DND-41 (cell line): ENCODE measurements around the gene MYO3A.

Source experiments
- ATAC-seq: fragments of 200-7000 bp; cut with Tn5 transposase; 3 replicates; pipeline ENCODE4 v1.9.1; 2021; ENCODE audit warnings: low read depth; ENCODE audit not compliant: insufficient read depth
- DNase-seq: peaks from one replicate; pipeline ENCODE4 v3.0.0-alpha.2; 2020
- H2AFZ ChIP-seq: 2 replicates; pipeline ENCODE4 v1.6.0; 2012; ENCODE audit warnings: low read depth, low read length
- H3K27ac ChIP-seq: 2 replicates; pipeline ENCODE4 v1.5.1; 2012; ENCODE audit warnings: low read length, inconsistent platforms
- H3K27me3 ChIP-seq: fragments of 200-600 bp; sonication (generic); 2 replicates; pipeline ENCODE4 v1.6.0; 2012; ENCODE audit warnings: low read length, mild to moderate bottlenecking, inconsistent platforms; ENCODE audit not compliant: insufficient read depth, poor library complexity
- H3K36me3 ChIP-seq: 2 replicates; pipeline ENCODE4 v1.5.1; 2012; ENCODE audit warnings: low read length, inconsistent platforms; ENCODE audit not compliant: insufficient read depth
- H3K4me1 ChIP-seq: 2 replicates; pipeline ENCODE4 v1.5.1; 2012; ENCODE audit warnings: mild to moderate bottlenecking, low read length; ENCODE audit not compliant: insufficient read depth
- H3K4me2 ChIP-seq: 2 replicates; pipeline ENCODE4 v1.6.0; 2012; ENCODE audit warnings: mild to moderate bottlenecking, moderate library complexity, low read length, inconsistent platforms; ENCODE audit not compliant: insufficient read depth
- H3K4me3 ChIP-seq, 2 experiments: fragments of 200-600 bp in 1 of 2; shearing (Covaris generic) in 1 of 2; 2 replicates each; pipeline ENCODE4 v1.5.1; 2012 to 2016; ENCODE audit warnings: inconsistent platforms in 2 of 2, low read length in 2 of 2, mild to moderate bottlenecking in 2 of 2, low read depth in 1 of 2, moderate library complexity in 1 of 2
- H3K79me2 ChIP-seq: 2 replicates; pipeline ENCODE4 v1.6.0; 2012; ENCODE audit warnings: low read length, inconsistent platforms; ENCODE audit not compliant: insufficient read depth
- H3K9ac ChIP-seq: 2 replicates; pipeline ENCODE4 v1.6.0; 2012; ENCODE audit warnings: low read depth, mild to moderate bottlenecking, inconsistent platforms, low read length, moderate library complexity
- H3K9me3 ChIP-seq: 2 replicates; pipeline ENCODE4 v1.5.1; 2012; ENCODE audit warnings: low read length, moderate library complexity, mild to moderate bottlenecking, inconsistent platforms; ENCODE audit not compliant: insufficient read depth, severe bottlenecking
- H4K20me1 ChIP-seq: 2 replicates; pipeline ENCODE4 v1.6.0; 2012; ENCODE audit warnings: low read length; ENCODE audit not compliant: insufficient read depth
- EZH2 ChIP-seq: IDR thresholded peaks from 3 replicates; pipeline ENCODE4 v1.6.1; 2012; ENCODE audit warnings: borderline replicate concordance, low read depth, mild to moderate bottlenecking, moderate library complexity, low read length, inconsistent platforms; ENCODE audit not compliant: severe bottlenecking
- TF ChIP-seq, protein P1 (sequence below): IDR thresholded peaks from 2 replicates; pipeline ENCODE4 v1.5.1; 2012; ENCODE audit warnings: borderline replicate concordance, low read length, moderate library complexity, mild to moderate bottlenecking; ENCODE audit not compliant: poor library complexity, severe bottlenecking; ENCODE audit errors: extremely low read depth

MYO3A gene, protein sequence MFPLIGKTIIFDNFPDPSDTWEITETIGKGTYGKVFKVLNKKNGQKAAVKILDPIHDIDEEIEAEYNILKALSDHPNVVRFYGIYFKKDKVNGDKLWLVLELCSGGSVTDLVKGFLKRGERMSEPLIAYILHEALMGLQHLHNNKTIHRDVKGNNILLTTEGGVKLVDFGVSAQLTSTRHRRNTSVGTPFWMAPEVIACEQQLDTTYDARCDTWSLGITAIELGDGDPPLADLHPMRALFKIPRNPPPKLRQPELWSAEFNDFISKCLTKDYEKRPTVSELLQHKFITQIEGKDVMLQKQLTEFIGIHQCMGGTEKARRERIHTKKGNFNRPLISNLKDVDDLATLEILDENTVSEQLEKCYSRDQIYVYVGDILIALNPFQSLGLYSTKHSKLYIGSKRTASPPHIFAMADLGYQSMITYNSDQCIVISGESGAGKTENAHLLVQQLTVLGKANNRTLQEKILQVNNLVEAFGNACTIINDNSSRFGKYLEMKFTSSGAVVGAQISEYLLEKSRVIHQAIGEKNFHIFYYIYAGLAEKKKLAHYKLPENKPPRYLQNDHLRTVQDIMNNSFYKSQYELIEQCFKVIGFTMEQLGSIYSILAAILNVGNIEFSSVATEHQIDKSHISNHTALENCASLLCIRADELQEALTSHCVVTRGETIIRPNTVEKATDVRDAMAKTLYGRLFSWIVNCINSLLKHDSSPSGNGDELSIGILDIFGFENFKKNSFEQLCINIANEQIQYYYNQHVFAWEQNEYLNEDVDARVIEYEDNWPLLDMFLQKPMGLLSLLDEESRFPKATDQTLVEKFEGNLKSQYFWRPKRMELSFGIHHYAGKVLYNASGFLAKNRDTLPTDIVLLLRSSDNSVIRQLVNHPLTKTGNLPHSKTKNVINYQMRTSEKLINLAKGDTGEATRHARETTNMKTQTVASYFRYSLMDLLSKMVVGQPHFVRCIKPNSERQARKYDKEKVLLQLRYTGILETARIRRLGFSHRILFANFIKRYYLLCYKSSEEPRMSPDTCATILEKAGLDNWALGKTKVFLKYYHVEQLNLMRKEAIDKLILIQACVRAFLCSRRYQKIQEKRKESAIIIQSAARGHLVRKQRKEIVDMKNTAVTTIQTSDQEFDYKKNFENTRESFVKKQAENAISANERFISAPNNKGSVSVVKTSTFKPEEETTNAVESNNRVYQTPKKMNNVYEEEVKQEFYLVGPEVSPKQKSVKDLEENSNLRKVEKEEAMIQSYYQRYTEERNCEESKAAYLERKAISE (N-terminal part only)

DNA sequence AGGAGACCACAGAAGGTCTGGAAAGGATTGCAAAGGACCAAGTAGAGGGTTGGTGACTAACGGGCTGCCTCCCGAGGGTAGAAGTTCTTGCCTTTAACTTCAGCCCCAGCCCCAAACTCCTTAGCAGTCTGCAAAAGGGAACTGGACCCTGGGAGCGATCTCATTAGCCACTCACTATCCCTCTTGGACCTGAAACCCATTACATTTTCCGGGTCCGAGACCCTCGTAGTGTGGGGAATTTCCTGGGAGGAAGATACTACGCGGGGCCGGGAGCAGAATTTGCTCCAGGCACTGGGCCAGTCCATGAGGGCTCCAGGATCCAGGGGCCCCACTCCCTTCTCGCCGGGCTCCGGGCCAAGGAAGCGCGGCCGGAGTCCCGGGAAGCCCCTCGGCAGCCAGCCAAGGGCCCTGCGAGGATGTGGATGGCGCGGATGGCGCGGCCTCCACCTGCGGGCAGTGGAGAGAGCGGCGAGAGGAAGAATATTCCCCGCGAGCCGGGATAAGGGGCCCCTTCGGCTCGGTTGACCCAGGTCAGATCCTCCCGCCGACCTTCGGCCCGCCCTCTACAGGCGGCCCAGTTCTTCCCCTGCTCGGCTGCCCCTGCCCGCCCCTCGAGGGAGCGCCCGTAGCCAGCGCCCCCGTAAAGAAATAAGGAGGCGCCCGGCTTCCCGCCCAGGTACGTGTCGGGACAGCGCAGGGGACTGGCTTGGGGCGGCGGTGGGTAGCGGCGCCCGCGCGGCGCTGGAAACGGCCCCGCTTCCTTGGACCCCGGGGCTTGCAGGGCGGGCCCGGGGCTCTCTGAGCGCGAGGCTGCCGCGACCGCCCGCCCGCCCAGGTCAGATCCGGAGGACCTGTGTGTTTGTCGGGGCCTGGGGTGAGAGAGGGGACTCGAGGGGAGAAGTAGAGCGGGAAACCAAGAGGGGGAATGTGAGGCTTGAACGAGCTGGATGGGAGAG lies at the start of gene MYO3A:
Gene MYO3A (plus strand): TSS at position 577 of the 956 bp plus-strand sequence. CDS start 17,882 bp downstream, outside the sequence.
- Histone ChIP-seq H3K27me3 (no peaks in the 10 kb centered on the region), H4K20me1 (no peaks in the 10 kb centered on the region), H3K9ac (no peak within 1 kb of the TSS), H3K4me3 (no peak within 1 kb of the TSS), H3K4me1 (no peaks in the 10 kb centered on the region), H3K79me2 (no peaks in the 10 kb centered on the region), H3K4me2 (no peak within 1 kb of the TSS), H3K36me3 (no peaks in the 10 kb centered on the region), H2AFZ (no peak within 1 kb of the TSS), H3K9me3 (no peaks in the 10 kb centered on the region), H3K27ac (no peak within 1 kb of the TSS)
- DNase-seq (no peak), ATAC-seq (no peak)
- TF ChIP-seq EZH2, result no peak
- TF ChIP-seq, protein P1, sequence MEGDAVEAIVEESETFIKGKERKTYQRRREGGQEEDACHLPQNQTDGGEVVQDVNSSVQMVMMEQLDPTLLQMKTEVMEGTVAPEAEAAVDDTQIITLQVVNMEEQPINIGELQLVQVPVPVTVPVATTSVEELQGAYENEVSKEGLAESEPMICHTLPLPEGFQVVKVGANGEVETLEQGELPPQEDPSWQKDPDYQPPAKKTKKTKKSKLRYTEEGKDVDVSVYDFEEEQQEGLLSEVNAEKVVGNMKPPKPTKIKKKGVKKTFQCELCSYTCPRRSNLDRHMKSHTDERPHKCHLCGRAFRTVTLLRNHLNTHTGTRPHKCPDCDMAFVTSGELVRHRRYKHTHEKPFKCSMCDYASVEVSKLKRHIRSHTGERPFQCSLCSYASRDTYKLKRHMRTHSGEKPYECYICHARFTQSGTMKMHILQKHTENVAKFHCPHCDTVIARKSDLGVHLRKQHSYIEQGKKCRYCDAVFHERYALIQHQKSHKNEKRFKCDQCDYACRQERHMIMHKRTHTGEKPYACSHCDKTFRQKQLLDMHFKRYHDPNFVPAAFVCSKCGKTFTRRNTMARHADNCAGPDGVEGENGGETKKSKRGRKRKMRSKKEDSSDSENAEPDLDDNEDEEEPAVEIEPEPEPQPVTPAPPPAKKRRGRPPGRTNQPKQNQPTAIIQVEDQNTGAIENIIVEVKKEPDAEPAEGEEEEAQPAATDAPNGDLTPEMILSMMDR, result no peak

DNA sequence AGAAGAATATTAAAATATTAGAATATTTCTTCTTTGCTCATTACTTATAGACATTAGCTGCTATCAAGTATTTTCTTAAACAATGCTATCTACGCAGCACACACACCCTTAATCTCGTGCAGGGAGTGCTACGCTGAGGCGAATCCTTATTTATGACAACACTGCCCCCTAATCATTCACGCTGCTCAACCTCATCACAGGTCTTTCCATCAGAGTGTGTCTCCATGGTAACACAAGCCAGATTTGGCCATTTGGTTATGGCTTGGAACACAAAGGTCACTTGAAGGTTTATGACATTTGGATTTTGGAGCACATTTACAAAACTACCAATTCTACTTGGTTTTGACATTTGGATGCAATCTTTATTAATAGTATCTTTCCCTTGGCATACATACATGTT lies 45.4 kb upstream of the MYO3A start:
- ATAC-seq (no peak), DNase-seq (no peak)
- Histone ChIP-seq H3K9me3 (no peaks in the 10 kb centered on the region), H3K79me2 (no peaks in the 10 kb centered on the region), H3K36me3 (no peaks in the 10 kb centered on the region), H2AFZ (no peak overlapping the region), H3K27ac (no peak overlapping the region), H4K20me1 (no peaks in the 10 kb centered on the region), H3K4me2 (no peak overlapping the region), H3K27me3 (no peaks in the 10 kb centered on the region), H3K4me3 (no peak overlapping the region), H3K4me1 (no peaks in the 10 kb centered on the region), H3K9ac (no peak overlapping the region)
- TF ChIP-seq, protein P1, result no peak
- TF ChIP-seq EZH2, result no peak

DNA sequence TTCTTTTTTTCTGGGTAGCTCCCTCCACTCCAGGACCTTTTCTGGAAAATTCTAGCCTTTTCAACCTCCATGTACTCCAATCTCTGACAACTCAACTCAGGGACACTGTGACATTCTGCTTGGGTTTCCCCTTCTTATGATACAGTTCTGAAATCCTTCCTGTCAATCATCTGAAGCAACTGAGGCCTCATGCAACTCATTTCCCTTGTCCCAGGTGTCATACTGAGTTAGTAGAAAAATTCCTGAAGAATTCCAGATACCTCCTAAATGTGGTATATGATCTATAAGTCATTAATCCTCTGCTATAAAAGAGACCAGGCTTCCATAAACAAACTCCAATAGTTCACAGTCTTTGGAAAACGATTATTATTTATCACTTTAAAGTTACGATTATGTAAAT lies 43.0 kb upstream of the MYO3A start:
- Histone ChIP-seq H4K20me1 (no peaks in the 10 kb centered on the region), H3K4me1 (no peaks in the 10 kb centered on the region), H3K36me3 (no peaks in the 10 kb centered on the region), H3K27ac (no peak overlapping the region), H2AFZ (no peak overlapping the region), H3K9ac (no peak overlapping the region), H3K4me3 (no peak overlapping the region), H3K27me3 (no peaks in the 10 kb centered on the region), H3K4me2 (no peak overlapping the region), H3K9me3 (no peaks in the 10 kb centered on the region), H3K79me2 (no peaks in the 10 kb centered on the region)
- ATAC-seq (no peak), DNase-seq (no peak)
- TF ChIP-seq EZH2, result no peak
- TF ChIP-seq, protein P1, result no peak
